ENCODE data around the gene GNAQ. TPM values are rescaled to one million over a fixed set of nuclear protein-coding genes. Genes with fewer than 3 reads are reported as not detected.

GNAQ gene
- polyA plus RNA-seq, 2 of the 4 experiments (the other 2 are of a cell fraction): 17.9 to 60.0 TPM

DNA sequence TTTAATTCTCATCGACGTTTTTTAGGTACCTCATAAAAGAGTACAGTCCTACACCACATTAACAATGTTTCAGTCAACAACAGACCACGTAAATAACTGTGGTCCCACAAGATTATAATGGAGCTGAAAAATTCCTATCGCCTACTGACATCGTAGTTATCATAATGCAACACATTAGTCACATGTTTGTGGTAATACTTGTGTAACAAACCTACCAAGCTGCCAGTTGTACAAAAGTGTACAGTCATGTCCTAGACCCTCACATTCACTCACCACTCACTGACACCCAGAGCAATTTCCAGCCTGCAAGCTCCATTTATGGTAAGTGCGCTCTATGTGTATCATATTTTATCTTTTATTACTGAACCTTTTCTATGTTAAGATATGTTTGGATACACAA, 16.8 kb downstream of the GNAQ start:
- Histone ChIP-seq H3K9me3 (no peaks in the 10 kb centered on the region), H3K4me3 (no peak overlapping the region), H3K27ac (no peak overlapping the region), H3K4me2 (no peak overlapping the region), H3K4me1 (peaks cover 19% of the 10 kb centered on the region; the same call in 1 of the 3 replicates)
- ChIA-PET POLR2A (no interaction called here), CTCF (interaction anchor here (1.2 kb wide), 1 partner anchor 20 kb away, joined by 3 read pairs; no protein-coding TSS in a partner anchor)
- TF ChIP-seq CHD4 (IDR thresholded peaks at IDR 0.05; ENCODE audit: borderline replicate concordance): no peak
- TF ChIP-seq ZC3H11A (IDR thresholded peaks at IDR 0.05): no peak
- no peak for TF ChIP-seq ZFP36 (IDR thresholded peaks at IDR 0.05; ENCODE audit: borderline replicate concordance, partially characterized antibody)
- TF ChIP-seq RNF2 (IDR thresholded peaks at IDR 0.05; ENCODE audit: borderline replicate concordance, low read depth): no peak
- no peak for TF ChIP-seq ZNF302 (CRISPR knock-in tag; IDR thresholded peaks at IDR 0.05)
- no peak for TF ChIP-seq RAD21 (conservative IDR thresholded peaks at IDR 0.05 in 1 of 2, IDR thresholded peaks at IDR 0.05 in 1 of 2)
- TF ChIP-seq SMC3 (IDR thresholded peaks at IDR 0.05): no peak
- no peak for TF ChIP-seq EHMT2 (IDR thresholded peaks at IDR 0.05; ENCODE audit: low read depth)
- no peak for TF ChIP-seq HOXA7 (CRISPR knock-in tag; IDR thresholded peaks at IDR 0.05)
- TF ChIP-seq NR3C1 (IDR thresholded peaks at IDR 0.05): no peak
- no peak for TF ChIP-seq HOXB5 (CRISPR knock-in tag; IDR thresholded peaks at IDR 0.05)
- TF ChIP-seq JUNB (IDR thresholded peaks at IDR 0.05): no peak
- TF ChIP-seq GATA3 (IDR thresholded peaks at IDR 0.05; ENCODE audit: borderline replicate concordance): no peak
- no peak for TF ChIP-seq FOSL2 (IDR thresholded peaks at IDR 0.05)
- no peak for TF ChIP-seq FOSL2 (CRISPR knock-in tag; IDR thresholded peaks at IDR 0.05)
- no peak for TF ChIP-seq RCOR1 (IDR thresholded peaks at IDR 0.05; ENCODE audit: low read depth, low read length)
- no peak for TF ChIP-seq REST (IDR thresholded peaks at IDR 0.05)
- no peak for ATAC-seq
- FAIRE-seq: no peak
- 94% methylated on average over 6 of the region's 6 CpGs for WGBS (ENCODE audit: missing lambda C conversion rate)
- no peak for DNase-seq (ENCODE audit: low read depth in 1 of 2, low spot score in 1 of 2)

GRCh38 chr9:78013934-78014333, 17.7 kb downstream of the GNAQ start:
- Histone ChIP-seq H3K4me1 (peaks cover 25% of the 10 kb centered on the region; the same call in 1 of the 3 replicates), H3K9me3 (no peaks in the 10 kb centered on the region), H3K4me3 (no peak overlapping the region), H3K27ac (no peak overlapping the region), H3K4me2 (no peak overlapping the region)
- CTCF ChIA-PET: interaction anchor here (1.2 kb wide), 1 partner anchor 21 kb away, joined by 3 read pairs; no protein-coding TSS in a partner anchor
- TF ChIP-seq ZFP36 (IDR thresholded peaks at IDR 0.05; ENCODE audit: borderline replicate concordance, partially characterized antibody): no peak
- no peak for TF ChIP-seq USF2 (IDR thresholded peaks at IDR 0.05)
- no peak for TF ChIP-seq KDM5A (IDR thresholded peaks at IDR 0.05)
- TF ChIP-seq TP53 (CRISPR knock-in tag; IDR thresholded peaks at IDR 0.05): no peak
- no peak for TF ChIP-seq HES2 (IDR thresholded peaks at IDR 0.05)
- TF ChIP-seq GATA3 (IDR thresholded peaks at IDR 0.05; ENCODE audit: borderline replicate concordance): no peak
- TF ChIP-seq, protein P1, sequence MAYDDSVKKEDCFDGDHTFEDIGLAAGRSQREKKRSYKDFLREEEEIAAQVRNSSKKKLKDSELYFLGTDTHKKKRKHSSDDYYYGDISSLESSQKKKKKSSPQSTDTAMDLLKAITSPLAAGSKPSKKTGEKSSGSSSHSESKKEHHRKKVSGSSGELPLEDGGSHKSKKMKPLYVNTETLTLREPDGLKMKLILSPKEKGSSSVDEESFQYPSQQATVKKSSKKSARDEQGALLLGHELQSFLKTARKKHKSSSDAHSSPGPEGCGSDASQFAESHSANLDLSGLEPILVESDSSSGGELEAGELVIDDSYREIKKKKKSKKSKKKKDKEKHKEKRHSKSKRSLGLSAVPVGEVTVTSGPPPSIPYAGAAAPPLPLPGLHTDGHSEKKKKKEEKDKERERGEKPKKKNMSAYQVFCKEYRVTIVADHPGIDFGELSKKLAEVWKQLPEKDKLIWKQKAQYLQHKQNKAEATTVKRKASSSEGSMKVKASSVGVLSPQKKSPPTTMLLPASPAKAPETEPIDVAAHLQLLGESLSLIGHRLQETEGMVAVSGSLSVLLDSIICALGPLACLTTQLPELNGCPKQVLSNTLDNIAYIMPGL (CRISPR knock-in tag; IDR thresholded peaks at IDR 0.05; ENCODE audit: borderline replicate concordance): no peak
- no peak for TF ChIP-seq PHF8 (IDR thresholded peaks at IDR 0.05; ENCODE audit: borderline replicate concordance, low read depth)
- FAIRE-seq (no peak), DNase-seq (ENCODE audit: low read depth in 1 of 2, low spot score in 1 of 2) (no peak), ATAC-seq (no peak)
- POLR2A ChIA-PET: no interaction called here
- 69% methylated on average over 1 of the region's 1 CpG for WGBS (ENCODE audit: missing lambda C conversion rate)
